Right lobe of liver (tissue), 6 donors: Measurements from ENCODE around the gene ECE1. TPM values are rescaled to one million over a fixed set of nuclear protein-coding genes. Genes with fewer than 3 reads are reported as not detected.
A peak's percentile ranks its signal among the peaks of the same experiment; 100 is the strongest.

Source experiments
- ATAC-seq, 4 donors: fragments of 200-7000 bp; cut with Tn5 transposase; one replicate each; pipeline ENCODE4 v1.9.1; 2020; ENCODE audit warnings: mild to moderate bottlenecking in 4 of 4, moderate library complexity in 4 of 4
- DNase-seq, 3 donors: peaks; one replicate each; pipeline ENCODE4 v3.0.0-alpha.2; 2020
- H3K27ac ChIP-seq, 3 donors: fragments of 200-600 bp; one replicate each; pipeline ENCODE4 v1.8.0; 2022
- H3K27me3 ChIP-seq, 2 donors: fragments of 200-600 bp; one replicate each; pipeline ENCODE4 v1.8.0; 2022
- H3K36me3 ChIP-seq, 4 donors: fragments of 200-600 bp; sonication (generic) in 1 of 4; one replicate each; pipeline versions ENCODE4 v1.5.1 to v1.8.0; 2017 to 2022; ENCODE audit warnings: control low read depth in 1 of 4
- H3K4me1 ChIP-seq, 4 donors: fragments of 200-600 bp; sonication (generic) in 1 of 4; one replicate each; pipeline versions ENCODE4 v1.5.1 to v1.8.0; 2017 to 2022; ENCODE audit warnings: control low read depth in 1 of 4
- H3K4me3 ChIP-seq, 3 donors: fragments of 200-600 bp; one replicate each; pipeline ENCODE4 v1.8.0; 2022
- H3K9me3 ChIP-seq, 4 donors: fragments of 200-600 bp; sonication (generic) in 1 of 4; one replicate each; pipeline versions ENCODE4 v1.5.1 to v1.8.0; 2017 to 2022; ENCODE audit warnings: control low read depth in 1 of 4
- POLR2A ChIP-seq: fragments of 450-650 bp; IDR thresholded peaks from one replicate; pipeline ENCODE4 v1.6.1; 2017; ENCODE audit warnings: antibody characterized with exemption, mild to moderate bottlenecking
- WGBS: methylation state at CpG from one replicate; pipeline ENCODE4 v1.1.6; 2018; ENCODE audit warnings: low coverage, low lambda C conversion rate; ENCODE audit not compliant: insufficient coverage; ENCODE audit errors: missing lambda C conversion rate; 5-methylcytosine and 5-hydroxymethylcytosine counted together
- intact Hi-C, 2 donors: fragments of 100-400 bp; cut with DNase I; formaldehyde crosslinking; loops; one replicate each; pipeline versions ENCODE4 v1.11.2 to v1.14.1; 2022
- long read RNA-seq: library from polyadenylated mRNA; unstranded; transcript quantifications from one replicate; pipeline ENCODE4 v2.0.0, GENCODE V29; 2019
- total RNA-seq, 6 experiments: library from RNA; depleted of rRNA in 2 of 6; stranded (reverse); fragments of >200 nt in 2 of 6; fragmentation: NEBNext Ultra II Directional in 3 of 6; extraction: Animal tissue kit (Norgen Biotek cat#: 25700) in 3 of 6; gene quantifications; one replicate each; pipeline versions ENCODE4 v1.1.0 to v1.2.4, GENCODE V29; 2016 to 2023
- TF ChIP-seq, protein P1 (sequence below), 4 donors: fragments of 200-600 bp in 3 of 4; fragments of 450-650 bp in 1 of 4; IDR thresholded peaks; one replicate each; pipeline versions ENCODE4 v1.5.1 to v1.8.0; 2016 to 2022; ENCODE audit warnings: antibody characterized with exemption in 4 of 4, mild to moderate bottlenecking in 2 of 4
- donor health status: DM: no; HTN: yes; CAD: no.
- donor health status: DM: no; HTN: no; CAD: no.
- donor health status: DM: no; HTN: no; CAD: no.
- donor health status: DM: no; HTN: yes; CAD: no.
- donor health status: DM: no; HTN: yes; CAD: no.

The ECE1 gene
- total RNA-seq, result 10 to 100 TPM; 39.7 to 61.3 (median 43.8) TPM
- long read RNA-seq, partial matches to known transcripts, result 1 of 7 reads
- long read RNA-seq, other reads (novel, unspliced or antisense), result 6 of 7 reads

DNA sequence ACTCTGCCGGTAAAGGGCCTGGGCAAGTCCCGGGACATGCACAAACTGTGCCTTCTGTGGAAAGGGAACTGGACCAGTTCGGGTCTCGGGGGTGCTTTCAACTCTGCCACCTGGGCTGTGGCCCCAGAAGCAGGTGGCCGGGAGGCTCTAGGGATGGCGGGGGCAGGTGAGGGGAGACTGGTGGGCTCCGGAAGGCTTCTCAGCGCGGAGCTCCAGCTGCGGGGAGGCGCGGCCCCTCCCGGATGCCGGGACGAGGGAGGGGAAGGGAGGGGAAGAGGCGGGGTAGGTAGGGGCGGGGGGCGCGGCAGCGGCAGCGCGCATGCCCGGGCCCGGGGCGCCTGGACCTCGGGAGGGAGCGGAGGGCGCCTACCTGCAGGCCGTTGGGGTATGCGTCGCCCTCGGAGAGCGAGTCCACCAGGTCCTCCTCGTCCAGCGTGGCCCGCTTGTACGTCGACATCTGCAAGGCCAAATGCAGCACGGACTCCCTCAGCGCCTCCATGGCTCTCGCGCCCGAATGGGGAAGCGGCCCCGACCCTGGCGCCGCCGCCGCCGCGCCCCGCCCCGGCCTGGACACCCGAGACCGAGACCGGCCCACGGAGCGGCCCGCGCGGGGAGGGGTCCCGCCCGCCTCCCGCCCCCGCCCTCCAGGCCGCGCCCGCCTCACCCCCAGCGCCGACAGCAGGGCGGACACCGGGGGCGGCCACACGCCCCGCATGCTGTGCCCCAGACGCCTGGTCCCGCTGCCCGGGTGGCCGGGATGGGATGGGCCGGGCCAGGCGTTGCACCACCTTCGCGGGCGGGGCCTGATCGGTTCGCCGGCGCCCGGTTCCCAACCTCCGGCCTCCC is at the start of gene ECE1:
TSS of gene ECE1 (minus strand) at position 764 of the 846 bp plus-strand sequence. CDS start at position 715, 49 bp downstream.
- H3K27me3 ChIP-seq, result no peaks in the 10 kb centered on the region
- 25% methylated on average over 9 of the region's 90 CpGs for WGBS
- DNase-seq (peak; percentile 62 to 73 (median 70)), ATAC-seq (peak; percentile 65 to 74 (median 70))
- H3K4me1 ChIP-seq, result peaks cover 0 to 6% (median 2%) of the 10 kb centered on the region in 4 donors
- TF ChIP-seq POLR2A, result no peak
- TF ChIP-seq, protein P1, sequence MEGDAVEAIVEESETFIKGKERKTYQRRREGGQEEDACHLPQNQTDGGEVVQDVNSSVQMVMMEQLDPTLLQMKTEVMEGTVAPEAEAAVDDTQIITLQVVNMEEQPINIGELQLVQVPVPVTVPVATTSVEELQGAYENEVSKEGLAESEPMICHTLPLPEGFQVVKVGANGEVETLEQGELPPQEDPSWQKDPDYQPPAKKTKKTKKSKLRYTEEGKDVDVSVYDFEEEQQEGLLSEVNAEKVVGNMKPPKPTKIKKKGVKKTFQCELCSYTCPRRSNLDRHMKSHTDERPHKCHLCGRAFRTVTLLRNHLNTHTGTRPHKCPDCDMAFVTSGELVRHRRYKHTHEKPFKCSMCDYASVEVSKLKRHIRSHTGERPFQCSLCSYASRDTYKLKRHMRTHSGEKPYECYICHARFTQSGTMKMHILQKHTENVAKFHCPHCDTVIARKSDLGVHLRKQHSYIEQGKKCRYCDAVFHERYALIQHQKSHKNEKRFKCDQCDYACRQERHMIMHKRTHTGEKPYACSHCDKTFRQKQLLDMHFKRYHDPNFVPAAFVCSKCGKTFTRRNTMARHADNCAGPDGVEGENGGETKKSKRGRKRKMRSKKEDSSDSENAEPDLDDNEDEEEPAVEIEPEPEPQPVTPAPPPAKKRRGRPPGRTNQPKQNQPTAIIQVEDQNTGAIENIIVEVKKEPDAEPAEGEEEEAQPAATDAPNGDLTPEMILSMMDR (IDR thresholded peaks at IDR 0.05), result no peak
- intact Hi-C loops, result no loop called here
- H3K27ac ChIP-seq, result peak within 1 kb of the TSS; percentile 12 to 37 (median 34)
- peak within 1 kb of the TSS; percentile 40 to 53 (median 51) for H3K4me3 ChIP-seq
- H3K36me3 ChIP-seq, result no peaks in the 10 kb centered on the region
- H3K9me3 ChIP-seq, result no peaks in the 10 kb centered on the region

DNA sequence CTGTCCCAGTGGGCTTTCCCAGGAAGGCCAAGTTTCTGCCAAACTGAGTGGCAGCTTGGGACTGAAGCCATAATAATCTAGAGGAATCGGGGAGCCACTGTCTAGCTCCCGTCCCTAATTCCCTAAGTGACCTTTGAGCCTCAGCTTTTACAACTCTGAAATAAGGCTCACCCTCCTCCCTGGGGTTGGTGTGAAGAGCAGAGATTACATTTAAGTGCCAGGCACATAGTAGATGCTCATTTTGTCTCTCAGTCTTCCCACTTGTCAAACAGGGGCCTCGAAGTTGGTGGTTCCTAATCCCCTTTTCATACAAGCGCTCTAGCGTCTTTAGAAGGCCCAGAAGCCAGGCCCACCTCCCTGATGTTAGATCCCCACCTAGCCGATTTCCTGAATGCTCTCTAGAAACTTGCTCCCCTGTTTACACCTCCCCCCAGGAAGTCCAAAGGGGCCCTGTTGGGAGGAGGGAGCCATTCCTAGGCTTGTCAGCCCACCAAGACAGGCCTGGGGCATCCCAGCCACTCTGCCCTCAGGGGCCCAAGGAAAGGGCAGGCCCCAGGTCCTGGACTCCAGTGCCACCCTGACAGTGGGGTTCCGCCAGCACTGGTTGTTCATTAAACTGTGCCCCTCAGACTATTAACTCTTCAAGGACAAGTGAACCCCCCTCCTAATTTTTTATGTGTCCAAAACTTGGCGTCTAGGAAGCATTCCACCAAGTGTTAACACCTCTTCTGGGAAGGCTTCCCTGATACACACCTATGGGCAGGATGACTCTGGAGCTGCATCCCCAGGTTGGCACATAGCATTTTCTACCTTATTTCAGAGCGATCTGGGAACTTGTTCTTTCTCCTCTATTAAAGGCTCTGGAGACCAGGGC is 49.3 kb upstream of the ECE1 start:
- 70% methylated on average over 6 of the region's 9 CpGs for WGBS
- H3K9me3 ChIP-seq, result no peaks in the 10 kb centered on the region
- DNase-seq (no peak), ATAC-seq (peak in 1 of 4 donors; percentile 1)
- H3K27ac ChIP-seq, result peak overlapping the region; percentile 85 to 97 (median 88)
- H3K4me1 ChIP-seq, result peaks cover 0 to 95% (median 49%) of the 10 kb centered on the region in 4 donors
- H3K27me3 ChIP-seq, result no peaks in the 10 kb centered on the region
- intact Hi-C loops, result loop anchor here in 1 of 2 donors (10.0 kb wide), 1 partner anchor 75 kb away; no protein-coding TSS in a partner anchor
- TF ChIP-seq, protein P1 (IDR thresholded peaks at IDR 0.05), result no peak
- no peak for TF ChIP-seq POLR2A
- no peak overlapping the region for H3K4me3 ChIP-seq
- no peaks in the 10 kb centered on the region for H3K36me3 ChIP-seq

DNA sequence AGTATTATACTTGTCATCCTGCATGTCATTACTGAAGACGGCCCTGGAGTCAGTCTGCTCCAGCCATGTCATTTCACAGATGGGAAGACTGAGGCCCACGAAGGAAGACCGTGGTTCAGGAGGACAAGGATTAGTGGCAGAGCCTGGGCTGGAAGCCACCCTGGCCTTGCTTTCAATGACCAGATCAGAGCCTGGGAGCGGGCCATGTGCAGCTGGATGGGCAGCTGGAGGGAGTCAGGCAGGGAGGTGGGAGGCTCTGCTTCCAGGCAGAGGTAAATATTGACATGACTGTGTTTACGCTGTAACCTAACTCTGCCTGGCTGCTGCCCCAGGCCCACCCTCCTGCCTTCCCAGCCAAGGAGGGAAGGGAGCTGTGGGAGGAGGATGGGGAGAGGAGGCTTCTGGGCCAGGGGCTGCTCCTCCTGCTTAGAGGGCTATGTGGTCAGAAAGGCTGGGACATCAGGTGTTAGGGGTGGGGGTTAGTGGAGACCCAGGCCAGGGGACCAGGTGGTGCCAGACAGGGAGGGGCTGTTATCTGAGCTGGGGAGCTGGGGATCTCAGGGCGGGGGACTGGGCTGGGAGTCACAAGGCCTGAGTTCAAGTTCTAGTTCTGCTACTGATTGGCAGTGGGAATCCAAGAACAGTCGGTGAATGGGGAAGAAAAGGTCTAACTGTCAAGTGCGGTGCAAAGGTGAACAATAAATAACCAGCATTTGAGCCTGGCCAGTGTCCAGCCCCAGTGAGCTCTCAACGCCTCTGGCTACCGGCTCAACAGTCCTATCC is 48.5 kb upstream of the ECE1 start:
- ATAC-seq (peak; percentile 61 to 79 (median 68)), DNase-seq (peak; percentile 90 to 97 (median 96))
- 17% methylated on average over 7 of the region's 10 CpGs for WGBS
- peak; percentile 30 for TF ChIP-seq POLR2A
- TF ChIP-seq, protein P1 (IDR thresholded peaks at IDR 0.05), result no peak
- Histone ChIP-seq H3K9me3 (no peaks in the 10 kb centered on the region), H3K27me3 (no peaks in the 10 kb centered on the region), H3K36me3 (no peaks in the 10 kb centered on the region), H3K4me1 (peaks cover 0 to 97% (median 53%) of the 10 kb centered on the region in 4 donors), H3K4me3 (peak overlapping the region in 1 of 3 donors; percentile 22), H3K27ac (peak overlapping the region; percentile 85 to 97 (median 88))
- intact Hi-C loops, result loop anchor here in 1 of 2 donors (10.0 kb wide), 1 partner anchor 74 kb away; no protein-coding TSS in a partner anchor
